Measurements from ENCODE around the gene MED13L. TPM values are rescaled to one million over a fixed set of nuclear protein-coding genes. Genes with fewer than 3 reads are reported as not detected.

The MED13L gene
- total and polyA plus RNA-seq, 2 of the 8 experiments (the other 6 are each of a cell fraction or from before 2014, with no cell fraction given): 15.9 to 51.7 TPM

GRCh38 chr12:116027551-116027821 is 250.0 kb downstream of the MED13L start:
- Histone ChIP-seq H3K14ac (ENCODE audit: insufficient read length) (no peak overlapping the region), H4K20me1 (replicated peaks in 1 of 2; ENCODE audit: control insufficient read depth in 1 of 2, insufficient read depth in 2 of 2, low read length in 2 of 2) (no peaks in the 10 kb centered on the region), H2AK5ac (ENCODE audit: low read depth, low read length) (no peak overlapping the region), H3K4me2 (ENCODE audit: insufficient read depth in 1 of 2, low read depth in 2 of 2, low read length in 2 of 2) (no peak overlapping the region), H2BK120ac (replicated peaks; ENCODE audit: low read depth, low read length) (no peak overlapping the region), H3K36me3 (ENCODE audit: control insufficient read depth in 2 of 4, insufficient read depth in 4 of 4, low read length in 3 of 4) (no peaks in the 10 kb centered on the region), H3K18ac (ENCODE audit: extremely low read depth, low read length) (no peak overlapping the region), H3K23ac (ENCODE audit: insufficient read length) (no peak overlapping the region), H2AFZ (ENCODE audit: low read length) (no peak overlapping the region), H3K4me3 (ENCODE audit: extremely low read depth in 1 of 4, insufficient read depth in 2 of 4, low read depth in 3 of 4, low read length in 4 of 4) (no peak overlapping the region), H3K4ac (replicated peaks; ENCODE audit: insufficient read length, low read depth, low read length) (no peak overlapping the region), H3K9ac (replicated peaks in 1 of 4; ENCODE audit: extremely low read depth in 1 of 4, low read depth in 3 of 4, low read length in 3 of 4) (no peak overlapping the region), H2BK5ac (ENCODE audit: low read depth, low read length) (no peak overlapping the region), H2BK12ac (ENCODE audit: low read depth, low read length) (no peak overlapping the region), H4K5ac (ENCODE audit: insufficient read length, low read depth, low read length) (no peak overlapping the region), H4K91ac (replicated peaks; ENCODE audit: insufficient read length, low read length) (no peak overlapping the region), H2BK15ac (ENCODE audit: low read length) (no peak overlapping the region), H3K79me2 (ENCODE audit: control insufficient read depth in 1 of 2, insufficient read depth in 2 of 2, low read length in 2 of 2) (peaks cover 0 to 23% of the 10 kb centered on the region in 2 experiments; a peak in 2 of 4 replicates), H3K9me3 (ENCODE audit: insufficient read depth in 2 of 2, low read depth in 1 of 2, low read length in 1 of 2) (no peaks in the 10 kb centered on the region), H3K27me3 (replicated peaks in 1 of 4; ENCODE audit: control insufficient read depth in 3 of 4, extremely low read depth in 1 of 4, insufficient read depth in 3 of 4, low read length in 3 of 4) (no peaks in the 10 kb centered on the region), H3K23me2 (ENCODE audit: low read depth, low read length) (no peaks in the 10 kb centered on the region), H3K79me1 (ENCODE audit: low read depth, low read length) (peaks cover 4% of the 10 kb centered on the region; the same call in 1 of the 2 replicates), H4K8ac (ENCODE audit: extremely low read depth, insufficient read depth, low read length) (no peak overlapping the region), H3K4me1 (replicated peaks in 1 of 4; ENCODE audit: control insufficient read depth in 3 of 4, insufficient read depth in 4 of 4, low read length in 3 of 4) (peaks cover 0 to 5% (median 0%) of the 10 kb centered on the region in 4 experiments; a peak in 1 of 7 replicates), H3K56ac (replicated peaks; ENCODE audit: insufficient read length, low read depth, low read length) (no peak overlapping the region), H3K27ac (ENCODE audit: low read depth, low read length) (no peak overlapping the region), H2BK20ac (ENCODE audit: low read length) (no peak overlapping the region)
- 97% methylated on average over 4 of the region's 4 CpGs; no CpG with 5 or more reads in 1 of the 2 experiments for WGBS, 2 experiments (ENCODE audit: extremely low coverage in 1 of 2, insufficient coverage in 1 of 2, insufficient read length in 1 of 2, insufficient replicate concordance in 2 of 2, low coverage in 1 of 2, low lambda C conversion rate in 2 of 2, missing lambda C conversion rate in 1 of 2)
- DNase-seq (ENCODE audit: low read depth in 1 of 2, low spot score in 2 of 2) (no peak), FAIRE-seq (no peak)
- ChIA-PET CTCF (ENCODE audit: partially characterized antibody) (interaction anchor here (1.1 to 1.2 kb wide), 2 partner anchors 16 to 194 kb away, joined by 3 read pairs; no protein-coding TSS in a partner anchor), POLR2A (ENCODE audit: partially characterized antibody) (no interaction called here)
- TF ChIP-seq CBX8 (IDR thresholded peaks at IDR 0.05; ENCODE audit: borderline replicate concordance, low read depth, low read length) (no peak), CHD1 (IDR thresholded peaks at IDR 0.05; ENCODE audit: low read depth, low read length) (no peak), TBP (IDR thresholded peaks at IDR 0.05; ENCODE audit: low read depth, low read length) (no peak), SIX5 (IDR thresholded peaks at IDR 0.05; ENCODE audit: low read depth, low read length) (no peak), BRCA1 (IDR thresholded peaks at IDR 0.05; ENCODE audit: low read depth, low read length) (no peak), GABPA (IDR thresholded peaks at IDR 0.05; ENCODE audit: borderline replicate concordance, insufficient read depth, low read length) (no peak), SUZ12 (IDR thresholded peaks at IDR 0.05; ENCODE audit: low read length) (no peak), KDM4A (IDR thresholded peaks at IDR 0.05; ENCODE audit: low read depth, low read length, severe bottlenecking) (no peak), MAX (IDR thresholded peaks at IDR 0.05) (no peak), CREB1 (IDR thresholded peaks at IDR 0.05) (no peak), HDAC2 (IDR thresholded peaks at IDR 0.05; ENCODE audit: borderline replicate concordance in 1 of 2, low read depth in 2 of 2, low read length in 2 of 2) (no peak), SAP30 (IDR thresholded peaks at IDR 0.05; ENCODE audit: insufficient read depth, insufficient replicate concordance, low read length) (no peak), SRF (IDR thresholded peaks at IDR 0.05; ENCODE audit: low read depth, low read length) (no peak), POU5F1 (IDR thresholded peaks at IDR 0.05; ENCODE audit: low read depth, low read length) (no peak), ASH2L (IDR thresholded peaks at IDR 0.05; ENCODE audit: low read length) (no peak), TCF12 (IDR thresholded peaks at IDR 0.05; ENCODE audit: low read depth, low read length) (no peak)
